HL-60 (cell line): ENCODE measurements around the gene RTF2.

Source experiments
- POLR2AphosphoS5 ChIP-seq: IDR thresholded peaks from 2 replicates; pipeline ENCODE4 v1.6.1; 2012; ENCODE audit warnings: low read depth
- TF ChIP-seq, protein P1 (sequence below): IDR thresholded peaks from one replicate; pipeline ENCODE4 v1.5.1; 2011; ENCODE audit warnings: low read length, control low read depth, inconsistent platforms; ENCODE audit not compliant: insufficient read depth
- TF ChIP-seq, protein P2 (sequence below): IDR thresholded peaks from 2 replicates; pipeline ENCODE4 v1.6.1; 2012; ENCODE audit warnings: low read depth; ENCODE audit not compliant: insufficient replicate concordance

DNA sequence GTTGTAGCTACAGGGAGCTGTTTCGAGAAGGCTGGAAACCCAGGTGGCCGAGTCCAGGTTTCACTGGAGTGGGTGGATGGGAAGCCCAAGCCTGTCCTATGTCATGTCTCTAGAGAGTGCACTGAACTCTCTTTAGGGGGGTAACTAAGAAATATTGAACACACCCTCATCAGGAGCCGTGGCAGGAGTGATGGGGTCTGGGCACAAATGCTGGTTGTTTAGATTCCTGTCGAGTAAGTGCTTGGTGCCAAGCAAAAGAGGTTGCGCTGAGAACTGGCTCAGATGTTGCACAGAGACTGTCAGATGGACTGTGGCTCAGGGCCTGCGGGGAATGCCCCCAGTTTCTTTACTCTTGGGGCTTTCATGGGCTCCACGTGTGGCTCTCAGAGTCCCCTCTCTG, 48.8 kb downstream of the RTF2 start:
- TF ChIP-seq, protein P1, sequence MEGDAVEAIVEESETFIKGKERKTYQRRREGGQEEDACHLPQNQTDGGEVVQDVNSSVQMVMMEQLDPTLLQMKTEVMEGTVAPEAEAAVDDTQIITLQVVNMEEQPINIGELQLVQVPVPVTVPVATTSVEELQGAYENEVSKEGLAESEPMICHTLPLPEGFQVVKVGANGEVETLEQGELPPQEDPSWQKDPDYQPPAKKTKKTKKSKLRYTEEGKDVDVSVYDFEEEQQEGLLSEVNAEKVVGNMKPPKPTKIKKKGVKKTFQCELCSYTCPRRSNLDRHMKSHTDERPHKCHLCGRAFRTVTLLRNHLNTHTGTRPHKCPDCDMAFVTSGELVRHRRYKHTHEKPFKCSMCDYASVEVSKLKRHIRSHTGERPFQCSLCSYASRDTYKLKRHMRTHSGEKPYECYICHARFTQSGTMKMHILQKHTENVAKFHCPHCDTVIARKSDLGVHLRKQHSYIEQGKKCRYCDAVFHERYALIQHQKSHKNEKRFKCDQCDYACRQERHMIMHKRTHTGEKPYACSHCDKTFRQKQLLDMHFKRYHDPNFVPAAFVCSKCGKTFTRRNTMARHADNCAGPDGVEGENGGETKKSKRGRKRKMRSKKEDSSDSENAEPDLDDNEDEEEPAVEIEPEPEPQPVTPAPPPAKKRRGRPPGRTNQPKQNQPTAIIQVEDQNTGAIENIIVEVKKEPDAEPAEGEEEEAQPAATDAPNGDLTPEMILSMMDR: no peak
- TF ChIP-seq, protein P2, sequence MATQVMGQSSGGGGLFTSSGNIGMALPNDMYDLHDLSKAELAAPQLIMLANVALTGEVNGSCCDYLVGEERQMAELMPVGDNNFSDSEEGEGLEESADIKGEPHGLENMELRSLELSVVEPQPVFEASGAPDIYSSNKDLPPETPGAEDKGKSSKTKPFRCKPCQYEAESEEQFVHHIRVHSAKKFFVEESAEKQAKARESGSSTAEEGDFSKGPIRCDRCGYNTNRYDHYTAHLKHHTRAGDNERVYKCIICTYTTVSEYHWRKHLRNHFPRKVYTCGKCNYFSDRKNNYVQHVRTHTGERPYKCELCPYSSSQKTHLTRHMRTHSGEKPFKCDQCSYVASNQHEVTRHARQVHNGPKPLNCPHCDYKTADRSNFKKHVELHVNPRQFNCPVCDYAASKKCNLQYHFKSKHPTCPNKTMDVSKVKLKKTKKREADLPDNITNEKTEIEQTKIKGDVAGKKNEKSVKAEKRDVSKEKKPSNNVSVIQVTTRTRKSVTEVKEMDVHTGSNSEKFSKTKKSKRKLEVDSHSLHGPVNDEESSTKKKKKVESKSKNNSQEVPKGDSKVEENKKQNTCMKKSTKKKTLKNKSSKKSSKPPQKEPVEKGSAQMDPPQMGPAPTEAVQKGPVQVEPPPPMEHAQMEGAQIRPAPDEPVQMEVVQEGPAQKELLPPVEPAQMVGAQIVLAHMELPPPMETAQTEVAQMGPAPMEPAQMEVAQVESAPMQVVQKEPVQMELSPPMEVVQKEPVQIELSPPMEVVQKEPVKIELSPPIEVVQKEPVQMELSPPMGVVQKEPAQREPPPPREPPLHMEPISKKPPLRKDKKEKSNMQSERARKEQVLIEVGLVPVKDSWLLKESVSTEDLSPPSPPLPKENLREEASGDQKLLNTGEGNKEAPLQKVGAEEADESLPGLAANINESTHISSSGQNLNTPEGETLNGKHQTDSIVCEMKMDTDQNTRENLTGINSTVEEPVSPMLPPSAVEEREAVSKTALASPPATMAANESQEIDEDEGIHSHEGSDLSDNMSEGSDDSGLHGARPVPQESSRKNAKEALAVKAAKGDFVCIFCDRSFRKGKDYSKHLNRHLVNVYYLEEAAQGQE: no peak
- TF ChIP-seq POLR2AphosphoS5: no peak
